SU-DHL-6 (cell line): Measurements from ENCODE around the gene S100PBP.
A peak's percentile ranks its signal among the peaks of the same experiment; 100 is the strongest.

ENCODE experiments used
- H2AFZ ChIP-seq: fragments of 200-600 bp; sonication (generic); 2 replicates; pipeline ENCODE4 v1.6.1; 2014; ENCODE audit warnings: low read depth, mild to moderate bottlenecking, moderate library complexity, mixed read lengths, antibody characterized with exemption, low read length; ENCODE audit not compliant: severe bottlenecking
- H3F3A ChIP-seq: fragments of 200-600 bp; shearing (Covaris generic); 2 replicates; pipeline ENCODE4 v1.6.0; 2016; ENCODE audit warnings: antibody characterized with exemption, mild to moderate bottlenecking; ENCODE audit not compliant: insufficient read depth
- H3K27ac ChIP-seq: fragments of 200-600 bp; sonication (generic); 2 replicates; pipeline ENCODE4 v1.5.1; 2016; ENCODE audit warnings: low read depth, mild to moderate bottlenecking, low read length, moderate library complexity, mixed read lengths
- H3K27me3 ChIP-seq: fragments of 200-600 bp; sonication (generic), shearing (Covaris generic); 2 replicates; pipeline ENCODE4 v1.6.0; 2014; ENCODE audit warnings: mild to moderate bottlenecking, low read length
- H3K36me3 ChIP-seq: fragments of 200-600 bp; sonication (generic); 2 replicates; pipeline ENCODE4 v1.6.1; 2014; ENCODE audit warnings: mild to moderate bottlenecking, low read length, mixed read lengths
- H3K4me2 ChIP-seq: fragments of 300-600, 200-600 bp; shearing (Covaris generic), sonication (generic); 2 replicates; pipeline ENCODE4 v1.6.0; 2014; ENCODE audit warnings: low read length, low read depth, mild to moderate bottlenecking; ENCODE audit not compliant: poor library complexity, severe bottlenecking
- H3K4me3 ChIP-seq: fragments of 200-600 bp; sonication (generic); 2 replicates; pipeline ENCODE4 v1.5.1; 2014; ENCODE audit warnings: antibody characterized with exemption, low read length, mild to moderate bottlenecking, mixed read lengths; ENCODE audit not compliant: insufficient read depth, poor library complexity, severe bottlenecking
- H3K79me2 ChIP-seq: fragments of 200-600 bp; sonication (generic); 2 replicates; pipeline ENCODE4 v1.6.1; 2014; ENCODE audit warnings: mild to moderate bottlenecking, low read length, moderate library complexity; ENCODE audit not compliant: insufficient read depth
- H3K9ac ChIP-seq: fragments of 200-600 bp; sonication (generic); 2 replicates; pipeline ENCODE4 v1.7.0; 2014; ENCODE audit warnings: mild to moderate bottlenecking, low read length
- H3K9me2 ChIP-seq: fragments of 200-600 bp; sonication (generic); replicated peaks from 2 replicates; pipeline ENCODE4 v1.6.1; 2014; ENCODE audit warnings: low read length; ENCODE audit not compliant: insufficient read depth
- H3K9me3 ChIP-seq: fragments of 200-600 bp; sonication (generic); 2 replicates; pipeline ENCODE4 v1.6.1; 2014; ENCODE audit warnings: low read length, mixed read lengths; ENCODE audit not compliant: insufficient read depth
- H4K20me1 ChIP-seq: fragments of 200-600 bp; sonication (generic); 2 replicates; pipeline ENCODE4 v1.6.1; 2014; ENCODE audit warnings: low read depth, mild to moderate bottlenecking, antibody characterized with exemption, low read length, moderate library complexity, mixed read lengths
- CTCF ChIP-seq: fragments of 200-600 bp; sonication (generic); IDR thresholded peaks from one replicate; pipeline ENCODE4 v1.5.1; 2017; ENCODE audit warnings: antibody characterized with exemption, mild to moderate bottlenecking, low read length, moderate library complexity; ENCODE audit not compliant: insufficient read depth, poor library complexity, severe bottlenecking
- EZH2phosphoT487 ChIP-seq: fragments of 200-600 bp; sonication (generic), shearing (Covaris generic); conservative IDR thresholded peaks from 2 replicates; pipeline ENCODE4 v1.6.1; 2018; ENCODE audit warnings: mild to moderate bottlenecking, antibody characterized with exemption, low read length, moderate library complexity, mixed read lengths

The S100PBP gene

GRCh38 chr1:32817815-32818786 is 648 bp downstream of the S100PBP start:
- Histone ChIP-seq H3K9me2 (no peaks in the 10 kb centered on the region), H4K20me1 (peaks cover 3% of the 10 kb centered on the region; the same call in 1 of the 2 replicates), H3K9ac (peak overlapping the region; percentile 90), H3K27ac (peak overlapping the region; percentile 85), H3K27me3 (no peaks in the 10 kb centered on the region), H3F3A (peaks cover 17% of the 10 kb centered on the region), H3K79me2 (peaks cover 51% of the 10 kb centered on the region), H3K36me3 (peaks cover 6% of the 10 kb centered on the region), H3K9me3 (no peaks in the 10 kb centered on the region), H3K4me3 (peak overlapping the region; percentile 82), H2AFZ (peak overlapping the region; percentile 54), H3K4me2 (peak overlapping the region; percentile 89)
- TF ChIP-seq CTCF, result no peak
- no peak for TF ChIP-seq EZH2phosphoT487

GRCh38 chr1:32818804-32819541 is 1.5 kb downstream of the S100PBP start:
- Histone ChIP-seq H3K4me2 (peak overlapping the region; percentile 89), H3K4me3 (peak overlapping the region; percentile 82), H3K9me2 (no peaks in the 10 kb centered on the region), H3K27me3 (no peaks in the 10 kb centered on the region), H3K79me2 (peaks cover 43% of the 10 kb centered on the region), H2AFZ (no peak overlapping the region), H3F3A (peaks cover 17% of the 10 kb centered on the region), H4K20me1 (peaks cover 3% of the 10 kb centered on the region; the same call in 1 of the 2 replicates), H3K36me3 (peaks cover 6% of the 10 kb centered on the region), H3K27ac (peak overlapping the region; percentile 85), H3K9ac (peak overlapping the region; percentile 90), H3K9me3 (no peaks in the 10 kb centered on the region)
- TF ChIP-seq EZH2phosphoT487 (no peak), CTCF (no peak)

- Histone ChIP-seq H3K27ac (no peak overlapping the region), H3F3A (no peaks in the 10 kb centered on the region; the same call in 1 of the 2 replicates), H3K36me3 (peaks cover 29% of the 10 kb centered on the region), H2AFZ (no peak overlapping the region), H3K4me3 (no peak overlapping the region), H4K20me1 (no peaks in the 10 kb centered on the region), H3K9me3 (no peaks in the 10 kb centered on the region), H3K79me2 (peaks cover 6% of the 10 kb centered on the region; the same call in 1 of the 2 replicates), H3K27me3 (no peaks in the 10 kb centered on the region), H3K9ac (no peak overlapping the region), H3K4me2 (no peak overlapping the region), H3K9me2 (no peaks in the 10 kb centered on the region)
- no peak for TF ChIP-seq EZH2phosphoT487
- TF ChIP-seq CTCF, result no peak
Measured at GRCh38 chr1:32825181-32825580, 7.7 kb downstream of the S100PBP start.
